NCI-H82 (cell line): Measurements from ENCODE around the gene IFT172.

Source experiments
- DNase-seq: peaks from one replicate; lab custom pipeline; 2025; lab: John Stamatoyannopoulos, UW

IFT172 gene

DNA sequence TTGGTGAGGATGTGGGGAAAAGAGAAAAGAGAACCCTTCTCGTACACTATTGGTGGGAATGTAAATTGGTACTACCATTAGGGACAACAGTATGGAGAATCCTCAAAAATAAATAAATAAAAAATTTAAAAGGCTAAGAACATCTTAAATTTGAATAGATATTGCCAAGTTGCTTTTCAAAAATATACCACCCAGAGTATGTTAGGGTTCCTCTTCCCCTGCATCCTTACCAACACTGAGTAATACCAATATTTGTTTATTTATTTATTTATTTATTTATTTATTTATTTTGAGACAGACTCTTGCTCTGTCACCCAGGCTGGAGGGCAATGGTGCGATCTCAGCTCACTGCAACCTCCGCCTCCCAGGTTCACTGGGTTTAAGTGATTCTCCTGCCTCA is 66.6 kb downstream of the IFT172 start:
- DNase-seq: no peak

DNA sequence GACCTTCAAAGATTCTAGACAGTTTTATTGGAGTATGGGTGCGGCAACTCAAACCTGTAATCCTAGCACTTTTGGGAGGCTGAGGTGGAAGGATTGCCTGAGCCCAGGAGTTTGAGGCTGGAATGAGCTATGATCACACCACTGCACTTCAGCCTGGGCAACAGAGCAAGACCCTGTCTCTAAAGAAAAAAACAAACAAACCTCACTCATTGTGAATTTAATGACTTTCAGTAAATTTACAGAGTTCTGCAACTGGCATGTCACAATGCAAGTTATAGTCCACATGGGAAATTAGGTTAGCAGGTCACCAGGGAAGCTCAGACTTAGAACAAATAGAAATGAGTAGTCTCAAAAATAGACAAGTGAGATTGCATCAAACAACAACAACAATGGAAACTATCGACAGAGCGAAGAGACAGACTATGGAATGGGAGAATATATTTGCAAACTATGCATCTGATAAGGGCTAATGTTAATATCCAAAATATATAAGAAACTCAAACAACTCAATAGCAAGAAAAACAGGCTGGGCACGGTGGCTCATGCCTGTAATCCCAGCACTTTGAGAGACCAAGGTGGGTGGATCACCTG is 67.8 kb downstream of the IFT172 start:
- no peak for DNase-seq

DNA sequence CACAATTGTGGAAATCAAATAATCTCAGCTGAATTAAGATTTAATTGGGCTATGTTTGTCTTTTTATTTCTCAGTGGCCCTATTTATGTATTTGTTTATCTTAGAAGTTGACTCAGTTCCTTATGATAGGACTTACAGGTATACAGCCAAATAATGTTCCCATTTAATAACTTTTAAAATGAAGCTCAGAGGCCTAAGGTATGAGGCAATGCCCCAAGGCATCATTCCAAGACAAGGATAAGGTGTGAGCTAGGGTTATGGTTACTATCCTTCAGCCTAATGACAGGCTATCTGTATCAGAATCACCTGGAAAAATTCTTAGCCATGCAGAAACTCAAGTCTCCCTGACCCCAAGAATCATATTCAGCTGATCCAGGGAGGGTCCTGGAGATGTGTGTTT is 68.5 kb downstream of the IFT172 start:
- DNase-seq: no peak

DNA sequence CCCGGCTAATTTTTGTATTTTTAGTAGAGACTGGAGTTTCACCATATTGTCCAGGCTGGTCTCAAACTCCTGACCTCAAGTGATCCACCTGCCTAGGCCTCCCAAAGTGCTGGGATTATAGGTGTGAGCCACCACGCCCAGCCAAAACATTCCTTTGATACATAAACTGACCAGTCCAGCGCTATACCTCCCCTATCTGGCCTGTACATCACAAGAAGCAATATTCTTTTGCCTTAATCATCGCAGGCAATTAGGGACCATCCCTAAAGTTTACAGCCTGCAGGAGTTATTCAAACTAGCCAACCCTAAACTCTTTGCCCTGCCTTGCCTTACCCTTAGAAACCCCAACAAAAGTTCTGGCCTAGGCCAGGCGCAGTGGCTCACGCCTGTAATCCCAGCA is 73.4 kb downstream of the IFT172 start:
- no peak for DNase-seq

DNA sequence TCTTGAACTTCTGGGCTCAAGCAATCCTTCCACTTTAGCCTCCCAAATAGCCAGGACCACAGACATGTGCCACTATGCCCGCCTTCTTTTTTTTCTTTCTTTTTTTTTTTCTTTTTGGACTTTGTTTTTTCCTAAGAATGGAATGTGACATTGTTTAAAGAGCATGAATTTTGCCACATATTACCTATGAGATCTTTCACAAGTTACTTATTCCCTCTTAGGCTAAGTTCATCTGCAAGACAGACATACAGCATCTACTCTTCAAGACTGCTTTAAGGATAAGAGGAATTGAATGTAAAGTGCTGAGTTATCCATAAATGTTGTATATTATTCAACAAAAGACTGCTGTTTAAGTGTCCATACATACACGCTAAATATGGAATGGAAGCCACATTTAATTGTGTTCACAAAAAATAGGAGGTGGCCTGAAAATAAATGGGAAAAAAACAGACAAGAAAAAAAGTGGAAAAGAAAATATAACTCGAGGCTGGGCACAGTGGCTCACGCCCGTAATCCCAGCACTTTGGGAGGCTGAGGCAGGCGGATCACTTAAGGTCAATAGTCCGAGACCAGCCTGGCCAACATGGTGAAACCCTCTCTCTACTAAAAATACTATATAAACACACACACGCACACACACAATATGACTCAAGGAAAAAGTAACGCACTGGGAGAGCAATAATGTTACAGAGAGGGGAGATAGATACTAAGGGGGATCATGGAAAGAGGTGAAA is 77.0 kb downstream of the IFT172 start:
- DNase-seq: no peak

DNA sequence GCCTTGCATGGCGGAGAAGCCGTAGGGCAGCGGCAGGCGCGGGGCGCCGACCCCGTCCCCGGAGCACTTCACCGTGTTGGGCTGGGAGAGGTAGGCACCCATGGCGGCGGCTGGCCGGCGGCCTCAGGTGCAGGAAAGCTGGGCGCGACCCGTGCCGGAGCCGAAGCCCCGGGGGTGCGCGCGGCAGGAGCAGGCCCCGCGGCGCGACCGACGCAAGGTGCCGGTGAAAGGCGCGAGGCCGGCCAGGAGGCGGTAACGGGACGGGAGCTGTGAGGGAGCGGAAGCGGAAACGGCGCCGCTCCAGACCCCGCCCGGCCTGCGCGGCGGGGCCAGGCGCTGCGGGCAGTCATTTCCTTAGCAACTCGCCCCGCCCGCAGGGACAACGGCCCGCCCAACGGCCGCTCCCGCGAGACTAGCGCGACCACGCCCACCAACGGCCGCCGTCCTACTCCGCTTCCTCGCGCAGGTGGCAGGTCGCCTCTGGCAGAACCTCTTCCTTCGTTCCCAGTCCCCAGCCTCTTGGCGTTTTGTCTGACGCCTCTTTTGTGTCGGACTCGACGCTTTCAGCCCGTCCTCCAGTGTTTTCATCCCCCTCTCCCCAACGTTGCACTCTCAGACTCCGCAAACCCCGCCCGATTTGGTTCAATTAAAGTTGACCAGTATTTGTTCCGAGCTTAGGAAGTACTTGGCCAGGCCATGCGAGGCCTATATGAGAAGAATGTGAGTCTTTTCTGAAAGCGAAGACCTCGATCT is 80.0 kb downstream of the IFT172 start, which contains the start of gene PPM1G:
TSS of gene PPM1G (minus strand) at position 271 of the 753 bp plus-strand sequence. CDS start at position 102, 169 bp downstream.
- peak; percentile 98 for DNase-seq

DNA sequence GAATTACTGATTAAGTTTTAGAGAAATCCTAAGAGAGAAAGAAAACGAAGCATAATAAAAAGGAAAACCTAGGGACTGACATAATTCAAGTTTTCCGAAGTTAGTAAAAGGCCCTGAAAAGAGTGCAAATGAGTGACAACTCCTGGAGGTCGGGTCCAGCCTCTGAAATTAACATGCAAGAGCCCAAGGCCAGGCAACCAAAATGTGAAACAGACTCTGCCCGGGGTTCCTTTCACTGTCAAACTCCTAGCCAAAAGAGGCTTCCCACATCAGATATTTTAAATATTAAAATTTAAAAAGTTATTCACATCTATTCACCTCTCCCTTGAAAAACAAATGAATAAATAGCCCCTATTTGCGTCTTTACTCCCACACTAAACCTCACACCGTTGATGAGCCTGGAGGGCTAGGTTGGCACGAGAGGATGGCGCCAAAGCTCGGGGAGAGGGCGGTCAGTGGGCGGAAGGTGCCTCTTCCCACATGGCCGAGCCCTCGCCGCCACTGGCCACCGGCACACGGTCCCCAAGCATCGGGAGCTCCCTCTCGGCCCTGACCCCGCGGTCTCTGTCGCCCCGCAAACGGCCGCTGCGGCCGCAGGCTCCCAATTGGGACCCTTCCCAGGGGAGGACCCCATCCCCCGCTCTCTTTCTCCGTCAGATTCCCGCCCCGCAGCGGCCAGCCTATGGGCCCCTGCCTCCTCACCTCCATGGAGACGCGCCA is 80.8 kb downstream of the IFT172 start:
- peak; percentile 53 for DNase-seq

DNA sequence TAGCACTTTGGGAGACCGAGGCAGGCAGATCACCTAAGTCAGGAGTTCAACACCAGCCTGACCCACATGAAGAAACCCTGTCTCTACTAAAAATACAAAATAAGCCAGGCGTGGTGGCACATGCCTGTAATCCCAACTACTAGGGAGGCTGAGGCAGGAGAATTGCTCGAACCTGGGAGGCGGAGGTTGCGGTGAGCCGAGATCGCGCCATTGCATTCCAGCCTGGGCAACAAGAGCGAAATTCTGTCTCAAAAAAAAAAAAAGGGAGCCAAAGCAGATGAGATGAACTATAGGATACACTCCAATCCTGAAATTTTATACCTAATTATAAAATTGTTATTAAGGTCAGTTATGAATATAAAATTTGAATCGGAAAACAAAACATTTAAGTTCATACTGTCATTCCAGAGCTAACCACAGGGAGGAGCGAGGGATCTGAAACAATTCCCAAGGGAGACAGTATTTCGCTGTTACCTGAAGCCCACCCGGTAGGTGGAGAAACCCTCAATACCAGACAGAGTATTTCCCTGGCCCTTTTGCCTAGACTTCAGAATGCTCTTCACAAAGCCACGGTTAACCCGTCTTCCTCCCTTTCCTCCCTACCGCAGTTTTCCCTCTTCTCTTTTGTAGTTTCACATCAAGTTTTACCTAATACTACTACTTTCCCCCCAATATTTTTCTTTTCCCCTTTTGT is 81.6 kb downstream of the IFT172 start:
- DNase-seq: peak; percentile 92

DNA sequence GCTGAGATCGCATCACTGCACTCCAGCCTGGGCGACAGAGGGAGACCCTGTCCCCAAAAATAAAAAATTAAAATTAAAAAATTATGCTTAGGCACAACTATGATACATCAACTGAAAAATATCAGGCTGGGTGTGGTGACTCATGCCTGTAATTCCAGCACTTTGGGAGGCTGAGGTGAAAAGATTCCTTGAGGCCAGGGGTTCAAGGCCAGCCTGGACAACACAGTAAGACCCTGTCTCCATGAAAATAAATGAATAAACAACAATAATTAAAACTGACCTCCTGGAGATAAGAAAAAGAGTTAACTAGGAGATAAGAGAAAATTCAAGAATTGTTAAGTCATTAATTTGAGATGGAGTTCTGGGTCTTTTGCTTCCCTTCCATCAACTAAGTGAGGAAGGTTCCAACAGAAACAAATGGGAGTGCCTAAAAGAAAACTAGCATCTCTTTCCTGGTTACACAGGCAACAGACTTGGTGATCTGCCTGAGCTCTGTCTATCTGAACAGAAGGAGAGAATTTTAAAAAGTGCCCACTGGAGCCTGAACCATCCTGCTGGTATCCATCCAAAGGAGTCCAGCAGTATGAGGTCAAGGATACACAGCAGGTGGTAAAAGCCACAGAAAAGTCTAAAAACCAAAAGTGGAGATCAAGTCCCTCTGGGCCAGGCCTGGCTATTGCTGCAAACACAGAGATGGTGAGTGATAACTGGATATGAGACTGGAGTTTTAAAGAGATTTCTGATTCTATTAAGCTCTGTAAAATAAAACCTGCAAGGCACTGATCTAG is 89.0 kb downstream of the IFT172 start:
- no peak for DNase-seq

DNA sequence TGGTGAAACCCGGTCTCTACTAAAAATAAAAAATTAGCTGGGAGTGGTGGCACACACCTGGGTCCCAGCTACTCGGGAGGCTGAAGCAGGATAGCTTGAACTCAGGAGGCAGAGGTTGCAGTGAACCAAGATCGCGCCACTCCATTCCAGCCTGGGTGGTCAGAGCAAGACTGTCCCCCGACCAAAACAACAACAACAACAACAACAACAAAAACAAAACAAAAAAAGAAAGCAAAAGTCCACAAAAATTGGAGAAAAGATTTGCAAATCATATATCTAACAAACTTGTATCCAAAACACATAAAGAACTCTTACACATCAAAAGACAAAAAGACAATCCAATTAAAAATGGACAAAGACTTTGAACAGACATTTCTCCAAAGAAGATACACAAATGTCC is 90.6 kb downstream of the IFT172 start:
- no peak for DNase-seq
